GM12878 (cell line): Measurements from ENCODE around the gene ZNF480. TPM values are rescaled to one million over a fixed set of nuclear protein-coding genes. Genes with fewer than 3 reads are reported as not detected.

Experiments
- BCL11A ChIP-seq: IDR thresholded peaks from 2 replicates; pipeline ENCODE4 v1.6.1; 2011; ENCODE audit warnings: low read depth, low read length
- BRCA1 ChIP-seq: IDR thresholded peaks from 2 replicates; pipeline ENCODE4 v1.6.1; 2011; ENCODE audit warnings: low read depth, low read length, improper control_type of control experiment
- EGR1 ChIP-seq, 2 experiments: IDR thresholded peaks; 1 replicate in 1 of 2; 2 replicates in 1 of 2; pipeline ENCODE4 v1.6.1; 2011 to 2012; ENCODE audit warnings: low read depth in 2 of 2, low read length in 2 of 2, borderline replicate concordance in 1 of 2, mild to moderate bottlenecking in 1 of 2, moderate library complexity in 1 of 2
- EP300 ChIP-seq, 2 experiments: fragments of 150-350 bp in 1 of 2; IDR thresholded peaks; 2 replicates each; pipeline ENCODE4 v1.6.1; 2011 to 2012; ENCODE audit warnings: low read depth in 2 of 2, low read length in 2 of 2, borderline replicate concordance in 1 of 2, improper control_type of control experiment in 1 of 2, inconsistent platforms in 1 of 2; ENCODE audit not compliant: control insufficient read depth in 1 of 2
- HDGF ChIP-seq: fragments of 450-650 bp; IDR thresholded peaks from 2 replicates; pipeline ENCODE4 v1.6.1; 2016; ENCODE audit warnings: antibody characterized with exemption
- NRF1 ChIP-seq: conservative IDR thresholded peaks from 2 replicates; pipeline ENCODE4 v1.6.1; 2011; ENCODE audit warnings: mild to moderate bottlenecking, low read depth, low read length, improper control_type of control experiment
- SIX5 ChIP-seq: IDR thresholded peaks from 2 replicates; pipeline ENCODE4 v1.6.1; 2011; ENCODE audit warnings: mild to moderate bottlenecking, low read depth, low read length, moderate library complexity; ENCODE audit not compliant: severe bottlenecking
- SMAD1 ChIP-seq: fragments of 450-650 bp; IDR thresholded peaks from 2 replicates; pipeline ENCODE4 v1.6.1; 2018; ENCODE audit warnings: mild to moderate bottlenecking, low read depth; ENCODE audit not compliant: partially characterized antibody
- SMARCA5 ChIP-seq: fragments of 450-650 bp; IDR thresholded peaks from 2 replicates; pipeline ENCODE4 v1.6.1; 2017; ENCODE audit warnings: mild to moderate bottlenecking
- ZNF24 ChIP-seq: fragments of 450-650 bp; IDR thresholded peaks from 2 replicates; pipeline ENCODE4 v1.6.1; 2017; ENCODE audit warnings: antibody characterized with exemption, mild to moderate bottlenecking
- polyA plus RNA-seq, 11 experiments: library from polyadenylated mRNA; depleted of rRNA in 4 of 11; unstranded in 6 of 11; stranded (reverse) in 5 of 11; fragments of >200 nt; fragmentation: Nextera tagmentation in 4 of 11; fragmentation: Illumina TruSeq in 1 of 11; extraction: Ambion mirVana in 4 of 11; extraction: Trizol in 1 of 11; gene quantifications; 1 replicate in 1 of 11; 2 replicates in 10 of 11; pipeline versions ENCODE4 v1.2.1 to v1.2.3, GENCODE V29; 2011 to 2016; ENCODE audit warnings: inconsistent platforms in 2 of 11, missing spikeins in 2 of 11, low read depth in 1 of 11
- total RNA-seq, 4 experiments: library from RNA; depleted of rRNA in 3 of 4; stranded (reverse); fragments of >200 nt in 3 of 4; fragmentation: Illumina TruSeq in 1 of 4; extraction: Trizol in 1 of 4; gene quantifications; 2 replicates each; pipeline versions ENCODE4 v1.2.1 to v1.2.3, GENCODE V29; 2013 to 2021
- TF ChIP-seq, protein P1 (sequence below): fragments of 450-650 bp; IDR thresholded peaks from 2 replicates; pipeline ENCODE4 v1.6.1; 2017; ENCODE audit warnings: antibody characterized with exemption, mild to moderate bottlenecking, moderate library complexity
- TF ChIP-seq, protein P2 (sequence below): IDR thresholded peaks from 2 replicates; pipeline ENCODE4 v1.6.1; 2011; ENCODE audit warnings: low read depth, low read length, improper control_type of control experiment, borderline replicate concordance
- TF ChIP-seq, protein P3 (sequence below), 3 experiments: IDR thresholded peaks in 2 of 3; conservative IDR thresholded peaks in 1 of 3; 2 replicates each; pipeline ENCODE4 v1.5.1; 2011; ENCODE audit warnings: low read depth in 3 of 3, low read length in 3 of 3, mild to moderate bottlenecking in 3 of 3, control low read depth in 2 of 3, moderate library complexity in 2 of 3, inconsistent platforms in 1 of 3, mixed read lengths in 1 of 3; ENCODE audit not compliant: control insufficient read depth in 2 of 3, insufficient read depth in 1 of 3; ENCODE audit errors: extremely low read depth in 1 of 3
- TF ChIP-seq, protein P4 (sequence below): fragments of 450-650 bp; IDR thresholded peaks from 2 replicates; pipeline ENCODE4 v1.6.1; 2014; ENCODE audit warnings: mild to moderate bottlenecking
- TF ChIP-seq, protein P5 (sequence below): IDR thresholded peaks from 2 replicates; pipeline ENCODE4 v1.6.1; 2012; ENCODE audit warnings: low read depth, low read length, improper control_type of control experiment

The ZNF480 gene
- total and polyA plus RNA-seq, 10 of the 15 experiments (the other 5 are each of a cell fraction or from before 2014, with no cell fraction given) = 6.6 to 26.5 (median 16.8) TPM

DNA sequence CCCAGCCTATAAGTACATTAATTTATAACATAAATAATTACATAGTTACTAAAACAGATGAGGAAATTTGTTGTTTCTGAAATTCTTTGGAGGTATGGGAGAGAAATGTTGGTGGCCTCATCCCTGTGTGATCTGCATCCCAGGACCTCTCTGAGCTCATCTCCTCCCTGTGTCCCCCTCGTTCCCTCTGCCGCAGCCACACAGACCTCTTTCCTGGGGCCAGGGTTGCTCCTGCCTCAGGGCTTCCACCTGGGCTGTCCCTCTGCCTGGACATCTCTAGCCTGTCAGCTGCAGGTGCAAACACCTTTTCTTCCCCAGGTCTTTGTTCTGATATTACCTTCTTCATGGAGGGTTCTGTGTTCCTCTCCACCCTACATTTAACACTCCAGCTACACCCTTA is 23.7 kb upstream of the ZNF480 start (continued):
- TF ChIP-seq, protein P1, sequence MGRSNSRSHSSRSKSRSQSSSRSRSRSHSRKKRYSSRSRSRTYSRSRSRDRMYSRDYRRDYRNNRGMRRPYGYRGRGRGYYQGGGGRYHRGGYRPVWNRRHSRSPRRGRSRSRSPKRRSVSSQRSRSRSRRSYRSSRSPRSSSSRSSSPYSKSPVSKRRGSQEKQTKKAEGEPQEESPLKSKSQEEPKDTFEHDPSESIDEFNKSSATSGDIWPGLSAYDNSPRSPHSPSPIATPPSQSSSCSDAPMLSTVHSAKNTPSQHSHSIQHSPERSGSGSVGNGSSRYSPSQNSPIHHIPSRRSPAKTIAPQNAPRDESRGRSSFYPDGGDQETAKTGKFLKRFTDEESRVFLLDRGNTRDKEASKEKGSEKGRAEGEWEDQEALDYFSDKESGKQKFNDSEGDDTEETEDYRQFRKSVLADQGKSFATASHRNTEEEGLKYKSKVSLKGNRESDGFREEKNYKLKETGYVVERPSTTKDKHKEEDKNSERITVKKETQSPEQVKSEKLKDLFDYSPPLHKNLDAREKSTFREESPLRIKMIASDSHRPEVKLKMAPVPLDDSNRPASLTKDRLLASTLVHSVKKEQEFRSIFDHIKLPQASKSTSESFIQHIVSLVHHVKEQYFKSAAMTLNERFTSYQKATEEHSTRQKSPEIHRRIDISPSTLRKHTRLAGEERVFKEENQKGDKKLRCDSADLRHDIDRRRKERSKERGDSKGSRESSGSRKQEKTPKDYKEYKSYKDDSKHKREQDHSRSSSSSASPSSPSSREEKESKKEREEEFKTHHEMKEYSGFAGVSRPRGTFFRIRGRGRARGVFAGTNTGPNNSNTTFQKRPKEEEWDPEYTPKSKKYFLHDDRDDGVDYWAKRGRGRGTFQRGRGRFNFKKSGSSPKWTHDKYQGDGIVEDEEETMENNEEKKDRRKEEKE = no peak
- TF ChIP-seq, protein P2, sequence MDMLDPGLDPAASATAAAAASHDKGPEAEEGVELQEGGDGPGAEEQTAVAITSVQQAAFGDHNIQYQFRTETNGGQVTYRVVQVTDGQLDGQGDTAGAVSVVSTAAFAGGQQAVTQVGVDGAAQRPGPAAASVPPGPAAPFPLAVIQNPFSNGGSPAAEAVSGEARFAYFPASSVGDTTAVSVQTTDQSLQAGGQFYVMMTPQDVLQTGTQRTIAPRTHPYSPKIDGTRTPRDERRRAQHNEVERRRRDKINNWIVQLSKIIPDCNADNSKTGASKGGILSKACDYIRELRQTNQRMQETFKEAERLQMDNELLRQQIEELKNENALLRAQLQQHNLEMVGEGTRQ = no peak
- TF ChIP-seq SMAD1 = no peak
- no peak for TF ChIP-seq HDGF
- TF ChIP-seq SMARCA5 = no peak
- TF ChIP-seq, protein P3, sequence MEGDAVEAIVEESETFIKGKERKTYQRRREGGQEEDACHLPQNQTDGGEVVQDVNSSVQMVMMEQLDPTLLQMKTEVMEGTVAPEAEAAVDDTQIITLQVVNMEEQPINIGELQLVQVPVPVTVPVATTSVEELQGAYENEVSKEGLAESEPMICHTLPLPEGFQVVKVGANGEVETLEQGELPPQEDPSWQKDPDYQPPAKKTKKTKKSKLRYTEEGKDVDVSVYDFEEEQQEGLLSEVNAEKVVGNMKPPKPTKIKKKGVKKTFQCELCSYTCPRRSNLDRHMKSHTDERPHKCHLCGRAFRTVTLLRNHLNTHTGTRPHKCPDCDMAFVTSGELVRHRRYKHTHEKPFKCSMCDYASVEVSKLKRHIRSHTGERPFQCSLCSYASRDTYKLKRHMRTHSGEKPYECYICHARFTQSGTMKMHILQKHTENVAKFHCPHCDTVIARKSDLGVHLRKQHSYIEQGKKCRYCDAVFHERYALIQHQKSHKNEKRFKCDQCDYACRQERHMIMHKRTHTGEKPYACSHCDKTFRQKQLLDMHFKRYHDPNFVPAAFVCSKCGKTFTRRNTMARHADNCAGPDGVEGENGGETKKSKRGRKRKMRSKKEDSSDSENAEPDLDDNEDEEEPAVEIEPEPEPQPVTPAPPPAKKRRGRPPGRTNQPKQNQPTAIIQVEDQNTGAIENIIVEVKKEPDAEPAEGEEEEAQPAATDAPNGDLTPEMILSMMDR (IDR thresholded peaks at IDR 0.05 in 2 of 3, conservative IDR thresholded peaks at IDR 0.05 in 1 of 3; ENCODE audit: control insufficient read depth in 2 of 3, extremely low read depth in 1 of 3, insufficient read depth in 1 of 3, low read depth in 3 of 3, low read length in 3 of 3) = no peak
- TF ChIP-seq NRF1 = no peak
- TF ChIP-seq, protein P4, sequence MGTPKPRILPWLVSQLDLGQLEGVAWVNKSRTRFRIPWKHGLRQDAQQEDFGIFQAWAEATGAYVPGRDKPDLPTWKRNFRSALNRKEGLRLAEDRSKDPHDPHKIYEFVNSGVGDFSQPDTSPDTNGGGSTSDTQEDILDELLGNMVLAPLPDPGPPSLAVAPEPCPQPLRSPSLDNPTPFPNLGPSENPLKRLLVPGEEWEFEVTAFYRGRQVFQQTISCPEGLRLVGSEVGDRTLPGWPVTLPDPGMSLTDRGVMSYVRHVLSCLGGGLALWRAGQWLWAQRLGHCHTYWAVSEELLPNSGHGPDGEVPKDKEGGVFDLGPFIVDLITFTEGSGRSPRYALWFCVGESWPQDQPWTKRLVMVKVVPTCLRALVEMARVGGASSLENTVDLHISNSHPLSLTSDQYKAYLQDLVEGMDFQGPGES = no peak
- TF ChIP-seq BCL11A = no peak
- TF ChIP-seq ZNF24 = no peak
- no peak for TF ChIP-seq BRCA1
- TF ChIP-seq EP300 (IDR thresholded peaks at IDR 0.05; ENCODE audit: borderline replicate concordance in 1 of 2, control insufficient read depth in 1 of 2, low read depth in 2 of 2, low read length in 2 of 2) = no peak
- TF ChIP-seq EGR1 (IDR thresholded peaks at IDR 0.05; ENCODE audit: borderline replicate concordance in 1 of 2, low read depth in 2 of 2, low read length in 2 of 2) = no peak
- TF ChIP-seq, protein P5, sequence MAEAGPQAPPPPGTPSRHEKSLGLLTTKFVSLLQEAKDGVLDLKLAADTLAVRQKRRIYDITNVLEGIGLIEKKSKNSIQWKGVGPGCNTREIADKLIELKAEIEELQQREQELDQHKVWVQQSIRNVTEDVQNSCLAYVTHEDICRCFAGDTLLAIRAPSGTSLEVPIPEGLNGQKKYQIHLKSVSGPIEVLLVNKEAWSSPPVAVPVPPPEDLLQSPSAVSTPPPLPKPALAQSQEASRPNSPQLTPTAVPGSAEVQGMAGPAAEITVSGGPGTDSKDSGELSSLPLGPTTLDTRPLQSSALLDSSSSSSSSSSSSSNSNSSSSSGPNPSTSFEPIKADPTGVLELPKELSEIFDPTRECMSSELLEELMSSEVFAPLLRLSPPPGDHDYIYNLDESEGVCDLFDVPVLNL = no peak
- no peak for TF ChIP-seq SIX5
